Stimulated activated CD4-positive, alpha-beta T cell treated with anti-CD3 and anti-CD28 coated beads, TNF-alpha, amount 100 ng/mL, for 24 hours (primary cell): ENCODE measurements around the gene TSPAN18.

Experiments
- DNase-seq, 3 experiments: peaks; one replicate each; pipeline ENCODE4 v3.0.0-alpha.2; 2020; ENCODE audit warnings: low read depth in 3 of 3

The TSPAN18 gene

GRCh38 chr11:44737245-44738085 is 10.7 kb downstream of the TSPAN18 start:
- DNase-seq: no peak

- no peak for DNase-seq
Observed at GRCh38 chr11:44738791-44739190, 12.0 kb downstream of the TSPAN18 start.

- DNase-seq: no peak
Observed at GRCh38 chr11:44740967-44741366, 14.2 kb downstream of the TSPAN18 start.

- no peak for DNase-seq
Observed at GRCh38 chr11:44741976-44742375, 15.2 kb downstream of the TSPAN18 start.

GRCh38 chr11:44742508-44743246 is 15.9 kb downstream of the TSPAN18 start:
- no peak for DNase-seq

GRCh38 chr11:44743326-44743725 is 16.6 kb downstream of the TSPAN18 start:
- no peak for DNase-seq

GRCh38 chr11:44743959-44744557 is 17.3 kb downstream of the TSPAN18 start:
- no peak for DNase-seq

GRCh38 chr11:44746894-44747293 is 20.1 kb downstream of the TSPAN18 start:
- no peak for DNase-seq

GRCh38 chr11:44747316-44747715 is 20.6 kb downstream of the TSPAN18 start:
- no peak for DNase-seq

GRCh38 chr11:44747836-44748235 is 21.1 kb downstream of the TSPAN18 start:
- no peak for DNase-seq

- DNase-seq: no peak
Observed at GRCh38 chr11:44748606-44749005, 21.8 kb downstream of the TSPAN18 start.

GRCh38 chr11:44749189-44749588 is 22.4 kb downstream of the TSPAN18 start:
- DNase-seq: no peak

- DNase-seq: no peak
Observed at GRCh38 chr11:44750551-44751465, 24.0 kb downstream of the TSPAN18 start.

- DNase-seq: no peak
Observed at GRCh38 chr11:44752300-44752699, 25.5 kb downstream of the TSPAN18 start.

- DNase-seq: no peak
Observed at GRCh38 chr11:44752713-44753112, 26.0 kb downstream of the TSPAN18 start.

- DNase-seq: no peak
Observed at GRCh38 chr11:44753961-44754645, 27.3 kb downstream of the TSPAN18 start.

GRCh38 chr11:44754876-44755555 is 28.3 kb downstream of the TSPAN18 start:
- no peak for DNase-seq

- DNase-seq: no peak
Observed at GRCh38 chr11:44755556-44756523, 29.1 kb downstream of the TSPAN18 start.

- DNase-seq: no peak
Observed at GRCh38 chr11:44758983-44759382, 32.2 kb downstream of the TSPAN18 start.
